ENCODE measurements around the gene CELF4.

DNA sequence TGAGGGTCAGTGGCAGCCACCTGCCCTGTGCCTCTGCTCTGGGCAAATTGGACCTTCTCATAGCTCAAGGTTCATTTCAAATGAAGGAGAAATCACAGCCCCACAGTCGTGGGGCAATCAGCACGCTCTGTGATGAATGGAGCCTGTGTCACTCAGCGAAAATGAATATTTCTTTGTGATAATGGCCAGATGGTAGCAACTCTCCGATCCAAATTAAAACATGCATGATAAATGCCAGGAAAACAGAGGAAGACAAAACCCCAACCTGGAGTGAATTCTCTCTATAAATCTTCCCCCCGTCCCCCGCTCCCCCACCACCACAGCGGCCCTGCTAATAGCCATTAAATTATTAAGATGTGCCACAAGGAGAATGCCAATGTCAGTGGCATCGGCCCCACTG, 258.4 kb downstream of the CELF4 start:
- TF ChIP-seq TAF1 (IDR thresholded peaks at IDR 0.05; ENCODE audit: low read depth) (no peak), NFIC (IDR thresholded peaks at IDR 0.05) (no peak), EP300 (IDR thresholded peaks at IDR 0.05; ENCODE audit: borderline replicate concordance) (no peak), RAD21 (IDR thresholded peaks at IDR 0.05; ENCODE audit: low read depth) (no peak), EGR1 (IDR thresholded peaks at IDR 0.05) (no peak), TCF12 (IDR thresholded peaks at IDR 0.05; ENCODE audit: low read depth) (no peak), CEBPB (IDR thresholded peaks at IDR 0.05) (no peak), TEAD4 (IDR thresholded peaks at IDR 0.05) (no peak), ZBTB7A (IDR thresholded peaks at IDR 0.05; ENCODE audit: low read depth) (no peak), FOXM1 (IDR thresholded peaks at IDR 0.05; ENCODE audit: borderline replicate concordance, low read depth) (no peak), CREB1 (IDR thresholded peaks at IDR 0.05; ENCODE audit: low read depth) (no peak)
- TF ChIP-seq, protein P1, sequence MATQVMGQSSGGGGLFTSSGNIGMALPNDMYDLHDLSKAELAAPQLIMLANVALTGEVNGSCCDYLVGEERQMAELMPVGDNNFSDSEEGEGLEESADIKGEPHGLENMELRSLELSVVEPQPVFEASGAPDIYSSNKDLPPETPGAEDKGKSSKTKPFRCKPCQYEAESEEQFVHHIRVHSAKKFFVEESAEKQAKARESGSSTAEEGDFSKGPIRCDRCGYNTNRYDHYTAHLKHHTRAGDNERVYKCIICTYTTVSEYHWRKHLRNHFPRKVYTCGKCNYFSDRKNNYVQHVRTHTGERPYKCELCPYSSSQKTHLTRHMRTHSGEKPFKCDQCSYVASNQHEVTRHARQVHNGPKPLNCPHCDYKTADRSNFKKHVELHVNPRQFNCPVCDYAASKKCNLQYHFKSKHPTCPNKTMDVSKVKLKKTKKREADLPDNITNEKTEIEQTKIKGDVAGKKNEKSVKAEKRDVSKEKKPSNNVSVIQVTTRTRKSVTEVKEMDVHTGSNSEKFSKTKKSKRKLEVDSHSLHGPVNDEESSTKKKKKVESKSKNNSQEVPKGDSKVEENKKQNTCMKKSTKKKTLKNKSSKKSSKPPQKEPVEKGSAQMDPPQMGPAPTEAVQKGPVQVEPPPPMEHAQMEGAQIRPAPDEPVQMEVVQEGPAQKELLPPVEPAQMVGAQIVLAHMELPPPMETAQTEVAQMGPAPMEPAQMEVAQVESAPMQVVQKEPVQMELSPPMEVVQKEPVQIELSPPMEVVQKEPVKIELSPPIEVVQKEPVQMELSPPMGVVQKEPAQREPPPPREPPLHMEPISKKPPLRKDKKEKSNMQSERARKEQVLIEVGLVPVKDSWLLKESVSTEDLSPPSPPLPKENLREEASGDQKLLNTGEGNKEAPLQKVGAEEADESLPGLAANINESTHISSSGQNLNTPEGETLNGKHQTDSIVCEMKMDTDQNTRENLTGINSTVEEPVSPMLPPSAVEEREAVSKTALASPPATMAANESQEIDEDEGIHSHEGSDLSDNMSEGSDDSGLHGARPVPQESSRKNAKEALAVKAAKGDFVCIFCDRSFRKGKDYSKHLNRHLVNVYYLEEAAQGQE (IDR thresholded peaks at IDR 0.05; ENCODE audit: low read depth): no peak
- TF ChIP-seq, protein P2, sequence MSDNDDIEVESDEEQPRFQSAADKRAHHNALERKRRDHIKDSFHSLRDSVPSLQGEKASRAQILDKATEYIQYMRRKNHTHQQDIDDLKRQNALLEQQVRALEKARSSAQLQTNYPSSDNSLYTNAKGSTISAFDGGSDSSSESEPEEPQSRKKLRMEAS (IDR thresholded peaks at IDR 0.05): no peak
- TF ChIP-seq, protein P3, sequence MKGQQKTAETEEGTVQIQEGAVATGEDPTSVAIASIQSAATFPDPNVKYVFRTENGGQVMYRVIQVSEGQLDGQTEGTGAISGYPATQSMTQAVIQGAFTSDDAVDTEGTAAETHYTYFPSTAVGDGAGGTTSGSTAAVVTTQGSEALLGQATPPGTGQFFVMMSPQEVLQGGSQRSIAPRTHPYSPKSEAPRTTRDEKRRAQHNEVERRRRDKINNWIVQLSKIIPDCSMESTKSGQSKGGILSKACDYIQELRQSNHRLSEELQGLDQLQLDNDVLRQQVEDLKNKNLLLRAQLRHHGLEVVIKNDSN (IDR thresholded peaks at IDR 0.05): no peak

Data from Ishikawa (cell line).